Measurements from ENCODE around the gene GCC1. TPM values are rescaled to one million over a fixed set of nuclear protein-coding genes. Genes with fewer than 3 reads are reported as not detected.

Gene GCC1
- total and polyA plus RNA-seq, 2 donors from 2014 or later: 6.9 to 16.7 TPM

GRCh38 chr7:127620406-127621233, 35.2 kb upstream of the GCC1 start:
- Histone ChIP-seq H3K4me3 (ENCODE audit: low read length in 3 of 3) (no peak overlapping the region), H3K4me1 (ENCODE audit: control insufficient read depth in 2 of 3, insufficient read depth in 2 of 3, low read depth in 1 of 3, low read length in 3 of 3) (no peaks in the 10 kb centered on the region), H3K36me3 (ENCODE audit: control insufficient read depth in 2 of 3, insufficient read depth in 3 of 3, low read length in 3 of 3) (no peaks in the 10 kb centered on the region), H3K9ac (ENCODE audit: low read length in 3 of 3) (no peak overlapping the region), H3K27ac (ENCODE audit: low read depth in 2 of 2, low read length in 2 of 2) (no peak overlapping the region), H3K9me3 (ENCODE audit: control insufficient read depth in 2 of 3, insufficient read depth in 1 of 3, low read length in 3 of 3) (no peaks in the 10 kb centered on the region), H3K27me3 (ENCODE audit: control insufficient read depth, insufficient read depth, low read length) (no peaks in the 10 kb centered on the region)
- intact Hi-C loops (cut with DNase I): no loop called here
- TF ChIP-seq, protein P1, sequence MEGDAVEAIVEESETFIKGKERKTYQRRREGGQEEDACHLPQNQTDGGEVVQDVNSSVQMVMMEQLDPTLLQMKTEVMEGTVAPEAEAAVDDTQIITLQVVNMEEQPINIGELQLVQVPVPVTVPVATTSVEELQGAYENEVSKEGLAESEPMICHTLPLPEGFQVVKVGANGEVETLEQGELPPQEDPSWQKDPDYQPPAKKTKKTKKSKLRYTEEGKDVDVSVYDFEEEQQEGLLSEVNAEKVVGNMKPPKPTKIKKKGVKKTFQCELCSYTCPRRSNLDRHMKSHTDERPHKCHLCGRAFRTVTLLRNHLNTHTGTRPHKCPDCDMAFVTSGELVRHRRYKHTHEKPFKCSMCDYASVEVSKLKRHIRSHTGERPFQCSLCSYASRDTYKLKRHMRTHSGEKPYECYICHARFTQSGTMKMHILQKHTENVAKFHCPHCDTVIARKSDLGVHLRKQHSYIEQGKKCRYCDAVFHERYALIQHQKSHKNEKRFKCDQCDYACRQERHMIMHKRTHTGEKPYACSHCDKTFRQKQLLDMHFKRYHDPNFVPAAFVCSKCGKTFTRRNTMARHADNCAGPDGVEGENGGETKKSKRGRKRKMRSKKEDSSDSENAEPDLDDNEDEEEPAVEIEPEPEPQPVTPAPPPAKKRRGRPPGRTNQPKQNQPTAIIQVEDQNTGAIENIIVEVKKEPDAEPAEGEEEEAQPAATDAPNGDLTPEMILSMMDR (IDR thresholded peaks at IDR 0.05; ENCODE audit: borderline replicate concordance, extremely low read depth, insufficient read depth): no peak
- DNase-seq: peak in 3 of 5 donors; percentile 6 to 32 (median 13)
- no peak for FAIRE-seq

DNA sequence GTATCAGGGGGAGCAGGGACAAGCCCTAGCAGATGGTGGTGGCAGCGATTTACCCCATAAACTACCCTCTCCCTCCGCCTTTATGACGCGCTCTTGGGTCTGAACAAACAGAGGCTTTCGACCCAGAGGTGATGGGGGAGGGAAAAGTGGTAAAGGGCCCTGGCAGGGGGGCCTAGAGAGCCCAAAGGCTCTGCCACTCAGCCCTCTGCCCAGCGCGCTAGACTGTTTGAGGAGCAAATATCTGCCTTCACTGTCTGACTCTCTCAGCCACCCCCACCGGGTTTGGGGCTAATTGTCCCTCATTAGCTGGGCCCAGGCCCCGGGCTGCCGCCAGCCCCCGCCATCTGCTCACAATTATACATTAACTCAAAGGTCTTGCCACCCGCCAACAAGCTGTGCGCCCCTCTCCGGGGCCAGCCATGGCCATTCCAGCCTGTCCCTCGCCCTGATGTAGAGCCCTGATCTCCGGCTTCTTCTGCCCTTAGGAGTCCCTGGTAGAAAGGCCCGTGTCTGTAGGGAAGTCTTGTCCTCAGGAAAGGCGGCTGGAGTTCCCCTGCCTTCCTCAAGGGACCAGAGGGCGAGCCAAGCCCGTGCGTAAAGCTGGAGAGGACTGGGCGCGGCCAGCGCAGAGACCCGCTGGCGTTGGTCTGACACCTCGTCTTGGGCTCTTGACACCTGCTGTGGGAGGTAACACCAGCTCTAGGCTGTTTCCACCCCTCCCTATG, 34.4 kb upstream of the GCC1 start:
- no peak for FAIRE-seq
- H3K27me3 ChIP-seq (ENCODE audit: control insufficient read depth, insufficient read depth, low read length): no peaks in the 10 kb centered on the region

GRCh38 chr7:127618775-127619174, 33.4 kb upstream of the GCC1 start:
- DNase-seq: no peak
- Histone ChIP-seq H3K27me3 (ENCODE audit: control insufficient read depth, insufficient read depth, low read length) (no peaks in the 10 kb centered on the region), H3K27ac (ENCODE audit: low read depth in 2 of 2, low read length in 2 of 2) (no peak overlapping the region), H3K36me3 (ENCODE audit: control insufficient read depth in 2 of 3, insufficient read depth in 3 of 3, low read length in 3 of 3) (no peaks in the 10 kb centered on the region), H3K9me3 (ENCODE audit: control insufficient read depth in 2 of 3, insufficient read depth in 1 of 3, low read length in 3 of 3) (no peaks in the 10 kb centered on the region), H3K9ac (ENCODE audit: low read length in 3 of 3) (no peak overlapping the region), H3K4me1 (ENCODE audit: control insufficient read depth in 2 of 3, insufficient read depth in 2 of 3, low read depth in 1 of 3, low read length in 3 of 3) (no peaks in the 10 kb centered on the region), H3K4me3 (ENCODE audit: low read length in 3 of 3) (no peak overlapping the region)
- TF ChIP-seq, protein P1 (IDR thresholded peaks at IDR 0.05; ENCODE audit: borderline replicate concordance, extremely low read depth, insufficient read depth): no peak
- FAIRE-seq: no peak
- intact Hi-C loops (cut with DNase I): no loop called here

More for the DNA sequence above, 34.4 kb upstream of the GCC1 start:
- Histone ChIP-seq H3K4me1 (ENCODE audit: control insufficient read depth in 2 of 3, insufficient read depth in 2 of 3, low read depth in 1 of 3, low read length in 3 of 3) (no peaks in the 10 kb centered on the region), H3K36me3 (ENCODE audit: control insufficient read depth in 2 of 3, insufficient read depth in 3 of 3, low read length in 3 of 3) (no peaks in the 10 kb centered on the region), H3K4me3 (ENCODE audit: low read length in 3 of 3) (no peak overlapping the region), H3K27ac (ENCODE audit: low read depth in 2 of 2, low read length in 2 of 2) (no peak overlapping the region), H3K9ac (ENCODE audit: low read length in 3 of 3) (no peak overlapping the region), H3K9me3 (ENCODE audit: control insufficient read depth in 2 of 3, insufficient read depth in 1 of 3, low read length in 3 of 3) (no peaks in the 10 kb centered on the region)
- intact Hi-C loops (cut with DNase I): no loop called here
- TF ChIP-seq, protein P1 (IDR thresholded peaks at IDR 0.05; ENCODE audit: borderline replicate concordance, extremely low read depth, insufficient read depth): no peak
- peak in 2 of 5 donors; percentile 8 to 15 for DNase-seq

Measured in kidney (tissue), 14 donors.